Adipose tissue (tissue), 3 donors: ENCODE results near the gene SLC16A9. TPM values are rescaled to one million over a fixed set of nuclear protein-coding genes. Genes with fewer than 3 reads are reported as not detected.
"Not testable (repeated sequence)": the region's sequence is repeated elsewhere in the genome, so short reads cannot be mapped to it uniquely, and the experiment has no call there.

ENCODE experiments used
- H3K27ac ChIP-seq: one replicate; pipeline ENCODE4 v1.5.1; 2013; ENCODE audit warnings: low read depth, low read length
- WGBS, 3 donors: extraction: QIAGEN DNeasy Blood & Tissue Kit; methylation state at CpG; one replicate each; pipeline ENCODE4 v1.1.7; 2013; 5-methylcytosine and 5-hydroxymethylcytosine counted together
- polyA plus RNA-seq, 3 donors: library from polyadenylated mRNA; stranded (reverse); fragments of 200-250 nt; gene quantifications; one replicate each; pipeline ENCODE4 v1.2.3, GENCODE V29; 2013
- donor health status: healthy with polysubstance abuse.
- donor health status: Bipolar disorder and iron deficiency.
- donor health status: healthy.

Gene SLC16A9
- polyA plus RNA-seq, result 1 to 10 TPM in 1 of 3 donors, under 1 TPM in 2; 0.11 to 1.4 (median 0.19) TPM

DNA sequence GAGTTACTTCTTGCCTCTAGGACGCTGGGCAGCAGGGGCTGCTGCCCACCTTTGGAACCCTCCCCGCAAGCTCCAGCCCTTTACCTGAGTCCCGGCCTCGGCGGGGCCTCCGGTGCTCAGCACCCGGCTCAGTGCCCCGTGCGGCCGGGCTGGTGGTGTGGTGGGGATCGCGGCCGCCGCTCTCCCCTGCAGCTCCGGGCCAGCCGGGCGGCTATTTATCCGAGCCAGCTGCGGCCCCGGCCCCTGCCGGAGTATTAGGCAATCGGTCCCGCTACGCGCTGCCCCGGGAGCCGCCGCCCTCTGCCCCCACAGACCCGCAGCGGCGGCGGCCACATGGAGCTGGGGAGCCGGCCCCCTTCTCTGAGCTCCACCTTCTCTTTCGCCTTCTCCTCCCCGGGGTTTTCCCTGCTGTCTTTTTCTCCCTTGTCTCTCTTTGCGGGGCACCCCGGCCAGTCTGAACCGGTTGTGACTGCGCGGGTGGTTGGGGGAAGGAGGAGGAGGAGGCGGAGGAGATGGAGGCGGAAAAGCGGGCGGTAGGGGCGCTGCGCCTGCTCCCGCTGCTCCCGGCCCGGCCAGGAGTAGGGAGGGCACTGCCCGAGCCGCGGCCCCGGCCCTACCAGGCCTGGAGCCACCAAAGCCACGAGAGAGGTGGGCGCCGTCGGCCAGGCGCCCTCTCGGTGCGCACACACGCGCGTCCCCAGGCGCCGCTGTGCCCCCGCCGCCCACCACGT, at the start of gene SLC16A9:
TSS of gene SLC16A9 (minus strand) at position 456 of the 731 bp plus-strand sequence. CDS start 25,559 bp downstream, outside the sequence.
- no peak within 1 kb of the TSS for H3K27ac ChIP-seq
- 0 to 1% (median 1%) methylated on average over 58 to 68 of the region's 68 CpGs for WGBS, 3 donors

DNA sequence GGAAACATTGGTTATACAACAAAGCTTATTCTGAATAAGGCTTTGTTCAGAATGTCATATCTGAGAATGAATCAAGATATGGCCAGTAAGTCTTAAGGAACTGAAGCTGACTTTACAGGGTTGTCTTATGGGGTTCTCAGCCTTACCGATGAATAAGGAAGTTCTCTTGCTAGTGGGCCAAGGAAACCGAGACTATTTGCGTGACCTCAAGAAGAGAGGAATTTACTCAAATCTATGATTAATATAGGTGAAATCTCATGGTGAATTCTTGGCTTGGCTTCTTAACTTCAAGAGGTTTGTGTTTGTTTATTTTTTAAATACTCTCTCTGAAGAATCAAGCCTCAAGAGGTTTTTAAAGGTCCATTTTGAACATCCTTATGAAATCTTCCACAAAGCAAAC, 48.3 kb upstream of the SLC16A9 start:
- WGBS, 3 donors, result 74 to 75% (median 75%) methylated on average over 3 of the region's 3 CpGs
- H3K27ac ChIP-seq, result no peak overlapping the region

DNA sequence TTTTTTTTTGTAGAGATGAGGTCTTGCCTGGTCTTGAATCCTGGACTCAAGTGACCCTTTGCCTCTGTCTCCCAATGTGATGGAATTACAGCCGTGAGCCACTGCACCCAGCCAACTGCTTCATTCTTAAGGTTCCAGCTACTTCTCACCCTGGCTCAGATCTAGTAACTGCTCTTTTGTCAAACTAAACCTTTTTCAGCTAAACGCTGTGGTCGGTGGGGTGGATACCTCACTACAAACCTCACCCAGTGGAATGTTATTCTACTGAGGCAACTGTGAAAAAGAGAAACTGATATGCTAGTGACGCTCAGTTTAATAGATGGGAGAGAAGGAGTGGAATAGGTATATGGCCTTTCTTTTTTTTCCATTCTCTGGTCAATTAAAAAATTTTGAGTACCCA, 45.3 kb upstream of the SLC16A9 start:
- WGBS, 3 donors, result 91 to 95% (median 94%) methylated on average over 4 of the region's 4 CpGs
- H3K27ac ChIP-seq, result no peak overlapping the region

DNA sequence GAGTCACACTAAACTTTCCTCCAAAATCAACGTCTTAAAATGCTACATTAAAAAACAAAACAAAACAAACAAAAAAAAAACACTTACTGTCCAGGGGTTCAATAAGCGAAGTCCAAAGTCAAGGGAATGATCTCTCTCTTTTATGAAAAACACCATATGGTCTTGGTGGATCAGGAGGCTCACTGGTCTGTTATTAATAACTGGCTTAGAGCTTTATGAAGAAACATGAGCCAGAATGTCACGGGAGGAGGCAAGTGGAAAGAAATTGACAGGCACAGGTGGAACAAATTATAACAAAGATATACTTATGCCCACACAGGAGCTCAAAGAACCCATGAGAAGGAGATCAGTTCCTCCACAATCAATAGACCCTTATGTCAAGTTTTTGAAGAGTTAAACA, 43.6 kb upstream of the SLC16A9 start, which contains the start of gene MRLN:
TSS of gene MRLN (minus strand) at position 189 of the 400 bp plus-strand sequence.
- WGBS, 3 donors, result 61 to 72% (median 71%) methylated on average over 3 of the region's 3 CpGs
- H3K27ac ChIP-seq, result no peak within 1 kb of the TSS

DNA sequence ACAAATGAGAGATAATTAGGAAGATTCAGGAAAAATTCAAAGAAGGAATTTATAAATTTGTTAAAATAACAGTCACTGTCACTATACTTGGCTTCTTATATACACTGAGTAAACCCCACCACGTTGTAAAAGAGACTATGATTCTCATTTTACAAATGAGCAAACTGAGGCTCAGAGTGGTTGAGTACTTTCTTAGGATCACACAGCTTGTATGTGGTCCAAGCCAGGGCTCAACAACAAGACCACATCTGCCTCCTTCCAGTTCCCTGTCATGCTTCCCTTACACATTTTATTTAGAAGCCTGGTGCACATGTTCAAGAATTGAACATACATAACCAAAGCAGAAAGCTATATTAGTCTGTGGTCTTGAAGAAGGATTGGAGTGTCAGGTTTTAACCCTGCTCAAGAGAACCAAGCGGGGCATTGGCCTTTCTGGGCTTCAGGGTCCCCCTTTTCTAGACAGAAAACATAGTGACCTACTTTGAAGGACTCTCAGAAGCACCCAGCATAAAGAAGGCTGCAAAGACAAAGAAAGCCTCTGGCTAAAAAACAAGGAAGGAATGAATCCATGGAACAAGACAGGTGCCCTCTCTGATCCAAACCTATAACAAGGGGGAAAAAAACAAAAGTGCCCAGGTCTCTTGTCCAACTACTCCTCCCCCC, 42.8 kb upstream of the SLC16A9 start:
- 64 to 70% (median 68%) methylated on average over 2 of the region's 2 CpGs for WGBS, 3 donors
- no peak overlapping the region for H3K27ac ChIP-seq

DNA sequence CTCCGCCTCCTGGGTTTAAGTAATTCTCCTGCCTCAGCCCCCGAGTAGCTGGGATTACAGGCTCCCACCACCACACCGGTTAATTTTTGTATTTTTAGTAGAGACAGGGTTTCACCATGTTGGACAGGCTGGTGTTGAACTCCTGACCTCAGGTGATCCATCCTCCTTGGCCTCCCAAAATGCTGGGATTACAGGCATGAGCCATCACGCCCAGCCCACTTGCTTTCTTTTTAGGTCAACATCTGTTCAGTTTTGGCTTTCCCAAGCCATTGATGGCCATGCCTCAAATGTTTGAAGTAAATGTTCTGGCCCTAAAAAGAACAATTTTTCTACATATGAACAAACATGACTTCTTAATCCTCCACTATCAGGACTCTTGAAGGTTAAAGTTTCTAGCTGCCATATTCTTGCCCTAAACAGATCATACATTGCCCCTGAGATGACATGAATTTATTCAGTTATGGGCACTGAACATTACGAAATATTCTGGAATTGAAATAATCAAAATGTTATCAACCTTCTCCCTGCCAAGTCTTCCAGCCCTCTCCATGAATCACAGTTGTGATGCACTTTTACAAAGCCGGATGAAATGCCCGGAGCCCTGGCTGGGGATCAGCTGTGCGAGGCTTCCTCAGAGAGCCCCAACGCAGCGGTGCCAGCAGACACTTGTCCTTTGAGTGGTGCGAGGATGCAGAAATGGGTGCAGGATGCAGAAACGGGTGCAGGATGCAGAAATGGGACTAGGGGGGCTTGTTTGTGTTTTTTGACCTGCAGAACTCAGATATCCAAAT, 40.7 kb upstream of the SLC16A9 start:
- H3K27ac ChIP-seq, result no peak overlapping the region
- 74 to 79% (median 78%) methylated on average over 12 of the region's 12 CpGs for WGBS, 3 donors

DNA sequence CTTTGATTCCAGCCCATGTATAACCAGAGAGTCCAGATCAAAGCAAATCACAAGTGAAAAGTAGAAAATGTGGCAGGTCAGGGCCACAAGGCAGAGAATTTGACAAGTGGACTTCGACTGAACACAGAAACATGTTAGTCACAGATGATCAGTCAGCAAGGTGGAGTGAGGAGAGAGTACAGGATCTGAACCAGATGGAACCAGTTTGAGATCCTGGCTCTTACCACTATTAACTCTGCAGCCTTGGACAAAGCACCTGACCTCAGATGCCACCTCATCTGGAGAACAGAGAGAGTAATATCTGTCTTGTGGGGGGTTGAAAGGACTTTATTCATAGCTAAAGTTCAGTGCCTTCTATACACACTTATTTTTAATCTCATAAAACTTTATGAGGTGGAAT, 39.2 kb upstream of the SLC16A9 start:
- WGBS, 3 donors, result 31 to 76% (median 73%) methylated on average over 1 of the region's 1 CpG
- H3K27ac ChIP-seq, result no peak overlapping the region

- no peak overlapping the region for H3K27ac ChIP-seq
- WGBS, 3 donors, result 34 to 84% (median 83%) methylated on average over 2 of the region's 2 CpGs
Observed at GRCh38 chr10:59745163-59745650, 35.6 kb upstream of the SLC16A9 start.

DNA sequence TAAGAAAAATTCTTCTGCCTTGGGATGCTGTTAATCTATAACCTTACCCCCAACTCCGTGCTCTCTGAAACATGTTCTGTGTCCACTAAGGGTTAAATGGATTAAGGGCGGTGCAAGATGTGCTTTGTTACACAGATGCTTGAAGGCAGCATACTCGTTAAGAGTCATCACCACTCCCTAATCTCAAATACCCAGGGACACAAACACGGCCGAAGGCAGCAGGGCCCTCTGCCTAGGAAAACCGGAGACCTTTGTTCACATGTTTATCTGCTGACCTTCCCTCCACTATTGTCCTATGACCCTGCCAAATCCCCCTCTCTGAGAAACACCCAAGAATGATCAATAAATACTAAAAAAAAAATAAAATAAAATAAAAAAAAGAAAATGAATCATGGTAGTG, 35.1 kb upstream of the SLC16A9 start:
- H3K27ac ChIP-seq, result not testable (repeated sequence)
- 28 to 73% (median 63%) methylated on average over 6 of the region's 6 CpGs for WGBS, 3 donors

DNA sequence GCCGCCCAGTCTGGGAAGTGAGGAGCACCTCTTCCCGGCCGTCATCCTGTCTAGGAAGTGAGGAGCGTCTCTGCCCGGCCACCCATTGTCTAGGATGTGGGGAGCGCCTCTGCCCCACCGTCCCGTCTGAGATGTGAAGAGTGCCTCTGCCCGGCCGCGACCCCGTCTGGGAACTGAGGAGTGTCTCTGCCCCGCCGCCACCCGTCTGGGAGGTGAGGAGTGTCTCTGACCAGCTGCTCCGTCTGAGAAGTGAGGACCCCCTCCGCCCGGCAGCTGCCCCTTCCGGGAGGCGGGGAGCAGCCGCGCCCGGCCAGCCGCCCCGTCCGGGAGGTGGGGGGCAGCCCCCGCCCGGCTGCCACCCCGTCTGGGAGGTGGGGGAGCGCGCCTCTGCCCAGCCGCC, 34.5 kb upstream of the SLC16A9 start:
- H3K27ac ChIP-seq, result not testable (repeated sequence)
- WGBS, 3 donors, result 93 to 97% (median 93%) methylated on average over 25 to 32 of the region's 32 CpGs

DNA sequence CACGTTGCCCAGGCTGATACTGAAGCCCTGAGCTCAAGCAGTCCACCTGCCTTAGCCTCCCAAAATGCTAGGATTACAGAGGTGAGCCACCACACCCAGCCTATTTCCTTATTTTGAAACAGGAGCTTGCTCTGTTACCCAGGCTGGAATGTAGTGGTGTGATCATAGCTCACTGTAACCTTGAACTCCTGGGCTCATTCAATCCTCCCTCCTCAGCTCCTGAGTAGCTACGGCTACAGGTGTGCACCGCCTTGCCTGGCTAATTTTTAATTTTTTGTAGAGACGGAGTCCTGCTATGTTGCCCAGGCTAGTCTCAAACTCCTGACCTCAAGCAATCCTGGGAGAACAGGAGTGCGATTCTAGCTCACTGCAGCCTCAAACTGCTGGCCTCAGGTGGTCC, 31.9 kb upstream of the SLC16A9 start:
- WGBS, 3 donors, result 85 to 91% (median 87%) methylated on average over 5 of the region's 5 CpGs
- no peak overlapping the region for H3K27ac ChIP-seq

DNA sequence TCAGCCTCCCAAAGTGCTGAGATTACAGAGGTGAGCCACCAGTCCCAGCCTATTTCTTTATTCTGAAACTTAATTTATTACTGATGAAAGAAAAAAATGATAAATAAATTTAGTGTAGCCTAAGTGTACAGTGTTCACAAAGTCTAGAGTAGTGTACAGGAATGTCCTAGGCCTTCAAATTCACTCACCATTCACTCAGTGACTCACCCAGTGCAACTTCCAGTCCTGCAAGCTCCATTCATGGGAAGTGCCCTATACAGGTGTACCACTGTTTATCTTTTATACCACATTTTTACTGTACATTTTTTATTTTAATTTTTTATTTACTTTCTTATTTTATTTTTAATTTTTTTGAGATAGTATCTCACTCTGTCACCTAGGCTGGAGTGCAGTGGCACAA, 31.4 kb upstream of the SLC16A9 start:
- no peak overlapping the region for H3K27ac ChIP-seq

- 90 to 96% (median 91%) methylated on average over 1 of the region's 1 CpG for WGBS, 3 donors
- H3K27ac ChIP-seq, result no peak overlapping the region
Observed at GRCh38 chr10:59736749-59737148, 27.1 kb upstream of the SLC16A9 start.

GRCh38 chr10:59735296-59735695, 25.6 kb upstream of the SLC16A9 start:
- H3K27ac ChIP-seq, result no peak overlapping the region
- WGBS, 3 donors, result 50 to 64% (median 60%) methylated on average over 1 of the region's 1 CpG

- 75 to 98% (median 91%) methylated on average over 3 of the region's 3 CpGs for WGBS, 3 donors
- no peak overlapping the region for H3K27ac ChIP-seq
Observed at GRCh38 chr10:59734014-59734462, 24.4 kb upstream of the SLC16A9 start.

- WGBS, 3 donors, result 95 to 96% (median 96%) methylated on average over 16 of the region's 16 CpGs
- H3K27ac ChIP-seq, result not testable (repeated sequence)
Observed at GRCh38 chr10:59733321-59734013, 23.8 kb upstream of the SLC16A9 start.

DNA sequence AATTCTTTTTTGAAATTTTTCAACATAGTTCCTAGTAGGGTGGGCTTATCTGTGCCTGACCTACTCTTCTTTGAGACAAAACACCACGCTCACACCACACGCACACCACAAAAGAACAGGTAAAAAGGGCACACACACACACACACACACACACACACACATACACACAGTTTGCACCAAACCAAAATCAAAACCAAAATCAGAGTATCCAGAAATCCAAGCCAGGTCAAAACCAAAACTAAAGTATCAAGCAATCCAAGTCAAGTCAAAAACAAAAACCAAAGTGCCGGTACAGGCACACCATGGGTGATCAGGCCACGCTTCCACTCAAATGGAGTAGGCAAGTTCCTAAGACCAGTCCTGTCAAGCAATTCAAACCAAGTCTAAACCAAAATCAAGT, 23.2 kb upstream of the SLC16A9 start:
- 85 to 97% (median 96%) methylated on average over 4 of the region's 4 CpGs for WGBS, 3 donors

GRCh38 chr10:59729167-59729566, 19.5 kb upstream of the SLC16A9 start:
- WGBS, 3 donors, result 85 to 88% (median 88%) methylated on average over 4 of the region's 4 CpGs
- not testable (repeated sequence) for H3K27ac ChIP-seq

More for the DNA sequence above, 23.2 kb upstream of the SLC16A9 start:
- not testable (repeated sequence) for H3K27ac ChIP-seq
